GM19463 (cell line): ENCODE results near the gene TMEM132D.
"Not testable (repeated sequence)": the region's sequence is repeated elsewhere in the genome, so short reads cannot be mapped to it uniquely, and the experiment has no call there.

Source experiments
- ATAC-seq: cut with Tn5 transposase; IDR thresholded peaks from one replicate; pipeline ENCODE4 v1.9.1; 2021; ENCODE audit warnings: mild to moderate bottlenecking, moderate library complexity; ENCODE audit not compliant: unreplicated experiment

TMEM132D gene

GRCh38 chr12:129549020-129549419 lies 354.8 kb downstream of the TMEM132D start:
- ATAC-seq: not testable (repeated sequence)

- no peak for ATAC-seq
These were observed 359.1 kb downstream of the TMEM132D start for GRCh38 chr12:129544716-129545115.

DNA sequence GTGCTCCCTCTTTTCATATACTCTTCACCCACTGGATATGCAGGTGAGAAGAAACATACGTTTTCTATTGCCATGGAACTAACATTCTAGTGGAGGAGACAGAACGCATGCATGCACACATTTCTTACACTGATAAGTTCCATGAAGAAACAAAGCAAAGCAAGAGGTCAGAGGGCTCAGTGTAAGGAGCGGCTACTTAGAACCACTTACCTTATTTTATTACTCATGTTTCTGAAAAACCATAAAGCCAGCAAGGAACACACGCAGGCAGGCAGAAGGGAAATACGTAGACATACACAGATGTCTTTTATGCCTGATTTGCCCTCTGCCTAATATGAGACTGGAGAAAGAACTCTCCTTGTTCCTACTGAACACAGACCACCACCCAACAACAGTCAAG lies 362.9 kb downstream of the TMEM132D start:
- ATAC-seq: no peak

- ATAC-seq: no peak
These were observed 363.6 kb downstream of the TMEM132D start for GRCh38 chr12:129540249-129540648.

DNA sequence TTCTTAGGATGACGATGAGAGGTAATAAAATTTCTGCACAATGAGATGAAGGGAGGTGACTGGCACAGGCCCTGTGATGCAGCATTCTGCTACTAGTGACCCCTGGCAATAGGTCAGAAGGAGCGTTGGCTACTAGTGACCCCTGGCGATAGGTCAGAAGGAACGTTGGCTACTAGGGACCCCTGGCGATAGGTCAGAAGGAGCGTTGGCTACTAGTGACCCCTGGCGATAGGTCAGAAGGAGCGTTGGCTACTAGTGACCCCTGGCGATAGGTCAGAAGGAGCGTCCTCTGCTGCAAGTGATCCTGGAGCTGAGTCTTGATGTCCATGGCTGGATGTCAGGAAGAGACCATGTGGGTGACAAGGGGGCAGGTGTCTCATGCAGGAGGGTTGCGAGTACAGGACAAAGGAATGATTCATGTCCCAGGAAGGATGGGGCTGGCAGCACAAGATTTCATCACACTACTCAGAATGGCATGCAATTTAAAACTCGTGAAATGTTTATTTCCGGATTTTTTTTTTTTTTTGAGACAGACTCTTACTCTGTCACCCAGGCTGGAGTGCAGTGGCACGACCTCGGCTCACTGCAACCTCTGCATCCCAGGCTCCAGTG lies 365.0 kb downstream of the TMEM132D start:
- ATAC-seq: not testable (repeated sequence)

GRCh38 chr12:129538137-129538536 lies 365.7 kb downstream of the TMEM132D start:
- ATAC-seq: no peak

DNA sequence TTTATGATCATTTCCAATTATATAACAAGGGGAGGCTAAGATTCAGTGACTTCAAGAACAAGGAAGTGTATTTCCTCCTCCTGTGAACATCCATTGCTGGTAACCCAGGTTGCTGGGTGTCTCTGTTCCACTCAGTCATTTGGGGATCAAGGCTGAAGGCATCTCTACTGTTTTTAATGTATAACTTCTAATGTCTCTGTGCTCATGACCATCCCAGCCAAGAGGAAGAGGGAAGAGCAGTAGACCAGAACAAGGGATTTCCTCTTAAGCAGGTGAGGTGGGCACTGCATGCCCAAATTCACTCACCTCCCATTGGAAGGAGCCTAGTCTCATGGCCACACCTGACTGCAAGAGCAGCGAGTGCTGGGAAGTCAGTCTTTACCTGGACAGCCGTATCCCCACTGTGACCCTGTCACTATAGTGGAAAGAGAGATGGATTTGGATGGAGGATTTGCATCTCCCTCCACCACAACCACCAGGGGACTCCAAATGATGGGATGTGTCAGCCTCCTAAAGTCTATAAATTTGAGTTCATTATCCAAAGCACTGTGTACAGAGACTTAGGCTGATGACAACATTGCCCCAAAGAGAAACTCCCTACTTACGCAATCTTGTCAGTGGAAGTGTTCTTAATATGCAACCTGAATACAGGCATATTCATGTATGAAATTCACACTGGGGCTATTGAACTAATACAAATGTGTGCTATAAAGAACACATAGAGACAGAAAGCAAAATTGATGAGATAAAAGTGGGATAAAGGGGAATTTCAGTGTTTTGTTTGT lies 368.7 kb downstream of the TMEM132D start:
- no peak for ATAC-seq

DNA sequence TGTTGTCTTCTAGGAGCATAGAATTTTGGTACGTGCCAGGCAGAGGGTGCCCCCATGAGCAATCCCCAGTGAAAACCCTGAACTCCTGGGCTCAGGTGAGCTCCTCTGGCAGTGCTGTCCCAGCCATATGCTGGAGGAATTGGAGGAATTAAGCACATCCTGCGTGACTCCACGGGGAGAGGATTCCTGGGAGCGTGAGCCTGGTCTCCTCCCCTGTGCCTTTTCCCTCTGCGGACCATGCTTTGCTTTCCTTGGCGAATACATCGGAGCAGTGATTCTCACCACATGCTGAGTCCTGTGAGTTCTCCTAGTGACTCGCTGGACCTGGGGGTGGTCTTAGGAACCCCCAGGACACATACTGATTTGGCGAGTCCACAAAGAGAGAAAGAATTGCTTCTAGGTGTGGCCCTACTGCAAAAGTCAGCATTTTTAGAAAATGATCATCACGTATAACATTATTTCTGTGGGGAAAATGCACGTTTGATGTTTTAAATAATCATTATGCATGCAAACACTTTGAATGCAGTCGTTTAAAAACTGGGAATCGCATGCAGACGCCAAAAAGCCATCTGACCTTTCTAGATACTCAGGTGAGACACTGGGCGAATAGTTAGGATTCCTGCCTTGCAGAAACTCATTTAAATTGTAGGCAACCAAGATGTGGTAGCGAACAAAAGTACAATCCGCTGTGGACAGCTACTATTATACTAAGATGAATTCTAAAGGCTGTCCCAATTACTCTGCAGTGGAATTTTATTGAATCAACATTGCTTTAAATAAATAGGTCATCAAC lies 370.9 kb downstream of the TMEM132D start:
- no peak for ATAC-seq

GRCh38 chr12:129532082-129532481 lies 371.7 kb downstream of the TMEM132D start:
- no peak for ATAC-seq

- no peak for ATAC-seq
These were observed 372.8 kb downstream of the TMEM132D start for GRCh38 chr12:129530984-129531383.

DNA sequence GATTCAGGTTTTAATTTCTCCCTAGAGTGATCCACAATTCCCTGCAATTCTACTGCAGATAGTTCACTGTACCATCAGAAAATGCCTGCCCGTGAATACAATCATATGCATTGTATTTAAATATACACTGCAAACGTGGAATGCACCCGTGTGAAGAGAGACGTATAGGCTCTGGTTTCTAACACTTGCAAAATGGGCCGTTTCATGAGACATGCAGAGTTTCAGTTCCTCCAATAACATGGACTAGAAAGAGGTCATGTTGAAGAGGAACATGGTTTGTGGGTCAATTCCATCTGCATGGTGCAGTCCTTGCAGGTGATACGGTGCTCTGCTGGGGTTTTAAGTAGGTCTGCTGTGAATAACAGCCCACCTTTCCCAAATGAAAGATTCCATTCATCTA lies 373.3 kb downstream of the TMEM132D start:
- ATAC-seq: no peak

- no peak for ATAC-seq
These were observed 376.3 kb downstream of the TMEM132D start for GRCh38 chr12:129527506-129527905.

DNA sequence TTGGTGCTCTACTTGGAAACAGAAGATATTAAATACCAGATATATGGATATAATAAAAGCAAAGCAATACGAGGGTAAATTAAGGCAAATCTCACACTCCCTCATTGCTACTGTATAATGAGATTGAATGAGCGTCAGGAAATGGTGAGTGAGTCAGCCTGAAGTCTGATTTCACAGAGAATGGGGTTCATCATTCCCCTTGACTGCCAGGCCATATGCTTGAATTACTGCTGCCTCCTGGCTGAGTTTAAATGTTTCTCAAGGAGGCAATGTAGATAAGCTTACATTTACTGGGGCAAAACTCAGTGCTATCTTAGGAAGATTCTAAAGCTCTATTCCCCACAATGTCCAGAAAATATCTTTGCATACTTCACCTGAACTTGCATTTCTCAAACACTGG lies 380.2 kb downstream of the TMEM132D start:
- ATAC-seq: no peak

DNA sequence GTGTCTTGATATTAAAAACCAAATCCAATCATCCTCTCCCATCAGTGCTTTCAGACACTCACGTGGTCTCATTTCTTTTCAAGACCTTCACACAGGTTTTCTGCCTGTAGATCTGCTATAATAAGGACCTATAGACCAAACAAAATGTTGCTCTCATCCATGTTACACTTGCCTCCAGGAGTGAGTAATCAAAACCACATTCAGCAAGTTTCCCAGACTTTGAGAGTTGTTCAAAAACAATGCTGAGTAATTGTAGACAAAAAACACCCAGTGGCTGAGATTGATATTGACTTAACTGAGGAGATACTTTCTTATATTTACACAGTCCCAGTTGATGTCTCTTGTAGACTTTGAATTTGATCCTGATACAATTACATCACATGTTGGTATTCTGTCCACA lies 383.1 kb downstream of the TMEM132D start:
- no peak for ATAC-seq

DNA sequence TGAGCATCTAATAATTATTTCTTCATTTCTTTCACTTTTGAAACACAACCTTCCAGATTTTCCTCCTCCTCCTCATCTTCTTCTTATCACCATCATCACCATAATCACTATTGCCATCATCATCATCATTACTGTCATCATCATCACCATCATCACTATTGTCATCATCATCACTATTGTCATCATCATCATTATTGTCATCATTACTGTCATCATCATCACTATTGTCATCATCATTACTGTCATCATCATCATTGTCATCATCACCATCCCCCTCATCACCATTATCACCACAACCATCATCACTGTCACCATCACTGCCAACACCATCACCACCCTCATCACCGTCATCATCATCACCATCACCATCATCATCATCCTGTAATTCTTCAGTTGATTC lies 400.0 kb downstream of the TMEM132D start:
- no peak for ATAC-seq

DNA sequence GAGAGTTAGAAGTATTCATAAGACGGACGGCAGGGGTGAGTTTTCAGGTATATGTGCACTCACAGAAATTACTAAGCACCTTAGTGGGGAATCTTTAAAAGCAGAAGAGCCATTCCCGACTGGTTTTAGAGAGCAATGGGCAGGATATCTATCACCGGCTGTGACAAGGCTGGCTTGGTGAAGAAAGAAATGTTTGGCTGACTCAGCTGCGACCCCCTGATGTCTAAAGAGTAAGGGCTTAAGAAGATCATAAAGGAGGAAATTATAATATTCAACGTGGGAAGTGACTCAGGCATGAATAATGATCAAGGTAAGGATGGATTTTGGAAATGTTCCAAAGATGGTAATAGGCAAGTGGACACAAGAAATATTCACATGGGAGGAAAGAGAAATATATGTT lies 407.6 kb downstream of the TMEM132D start:
- ATAC-seq: no peak

DNA sequence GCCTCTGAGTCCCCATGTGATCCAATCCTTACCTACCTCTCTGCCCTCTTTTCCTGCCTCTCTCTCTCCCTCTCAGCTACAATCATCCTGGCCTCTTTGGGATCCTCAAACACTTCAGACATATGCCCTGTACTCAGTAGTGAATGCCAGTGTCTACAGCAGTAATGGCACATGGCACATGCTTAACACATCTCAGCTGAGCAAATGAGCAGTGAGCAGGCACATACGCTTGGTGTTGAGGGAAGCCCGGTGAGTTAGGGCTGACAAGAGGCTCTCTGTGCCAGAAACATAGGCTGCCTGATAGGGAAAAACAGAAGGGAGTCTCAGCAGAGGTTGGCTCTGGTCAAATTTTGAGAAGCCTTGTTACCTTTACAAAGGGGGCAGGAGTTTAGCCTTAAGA lies 409.1 kb downstream of the TMEM132D start:
- ATAC-seq: no peak

DNA sequence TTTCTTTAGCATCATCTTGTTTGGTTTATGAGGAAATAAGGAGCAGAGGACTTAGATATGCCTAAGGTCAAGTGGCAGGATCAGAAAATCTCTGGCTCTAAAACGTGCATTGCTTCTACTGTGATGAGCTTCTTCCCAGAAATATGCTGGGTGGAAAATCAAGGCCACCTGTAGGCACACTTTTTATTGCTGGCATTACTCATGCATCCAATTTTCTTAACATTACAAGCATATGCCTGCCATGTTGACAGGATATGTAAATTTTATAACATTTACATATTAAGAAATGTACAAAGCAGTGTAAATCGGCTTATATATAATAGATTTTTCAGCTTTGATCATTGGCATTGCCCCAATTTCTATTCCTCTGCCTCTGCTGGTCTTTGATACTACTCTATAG lies 409.6 kb downstream of the TMEM132D start:
- no peak for ATAC-seq

- ATAC-seq: no peak
These were observed 414.6 kb downstream of the TMEM132D start for GRCh38 chr12:129489100-129489676.

DNA sequence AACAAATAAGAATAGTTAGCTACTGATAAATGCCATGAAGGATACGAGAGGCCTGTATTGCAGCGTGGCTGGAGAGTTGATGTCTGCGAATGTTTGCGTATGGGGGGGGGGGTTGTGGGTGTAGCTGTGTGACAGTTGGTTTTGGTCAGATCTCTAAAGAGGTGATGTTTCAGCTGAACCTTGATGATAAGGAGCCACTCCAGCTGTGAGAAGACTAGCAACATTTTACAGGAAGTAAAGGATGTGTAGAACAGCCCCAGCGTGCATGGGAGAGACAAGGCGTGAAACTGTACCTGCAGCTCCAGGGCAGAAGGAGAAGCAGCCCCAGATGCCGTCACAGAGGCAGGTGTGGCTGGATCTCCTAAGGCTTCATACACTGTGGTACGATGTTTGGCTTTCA lies 416.9 kb downstream of the TMEM132D start:
- ATAC-seq: no peak

- no peak for ATAC-seq
These were observed 420.5 kb downstream of the TMEM132D start for GRCh38 chr12:129483111-129483893.
